Stimulated activated CD8-positive, alpha-beta memory T cell treated with anti-CD3 and anti-CD28 coated beads, Interleukin-2, amount 100 ng/mL, for 1 hour (primary cell): ENCODE measurements around the gene ZSWIM6.
"Not testable (repeated sequence)": the region's sequence is repeated elsewhere in the genome, so short reads cannot be mapped to it uniquely, and the experiment has no call there.

Source experiments
- DNase-seq, 2 donors: peaks; one replicate each; pipeline ENCODE4 v3.0.0-alpha.2; 2020; ENCODE audit warnings: low read depth in 2 of 2

Gene ZSWIM6

DNA sequence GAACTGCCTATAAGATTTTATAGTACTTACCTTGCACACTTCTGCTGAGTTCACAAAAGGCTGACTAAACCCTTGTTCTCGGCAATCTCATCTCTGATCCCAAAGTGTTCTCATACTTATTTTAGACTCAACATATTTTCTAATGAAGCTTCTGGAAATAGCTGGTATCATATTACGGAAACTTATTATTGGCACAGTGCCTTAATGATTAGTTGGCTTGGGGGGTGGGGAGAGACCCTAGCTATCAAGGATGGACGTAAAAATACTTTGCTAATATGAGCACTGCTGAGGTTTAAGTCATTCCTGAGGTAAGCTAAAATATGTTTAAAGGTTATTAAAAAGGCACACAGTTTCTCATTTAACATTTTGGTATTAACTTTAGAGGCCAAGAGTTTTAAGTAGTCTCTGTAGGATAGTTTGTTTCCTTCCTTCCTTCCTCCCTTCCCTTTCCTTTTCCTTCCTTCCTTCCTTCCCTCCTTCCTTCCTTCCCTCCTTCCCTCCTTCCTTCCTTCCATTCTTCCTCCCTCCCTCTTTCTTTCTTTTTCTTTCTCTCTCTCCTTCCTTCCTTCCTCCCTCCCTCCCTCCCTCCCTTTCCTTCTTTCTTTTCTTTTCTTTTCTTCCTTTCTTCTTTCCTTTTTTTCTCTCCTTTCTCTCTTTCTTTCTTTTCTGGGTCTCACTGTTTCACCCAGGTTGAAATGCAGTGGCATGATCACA lies 31.5 kb downstream of the ZSWIM6 start:
- no peak for DNase-seq

- no peak for DNase-seq
Observed at GRCh38 chr5:61366497-61367240, 34.6 kb downstream of the ZSWIM6 start.

GRCh38 chr5:61370506-61370905 lies 38.4 kb downstream of the ZSWIM6 start:
- no peak for DNase-seq

- DNase-seq, result no peak
Observed at GRCh38 chr5:61371474-61371873, 39.4 kb downstream of the ZSWIM6 start.

DNA sequence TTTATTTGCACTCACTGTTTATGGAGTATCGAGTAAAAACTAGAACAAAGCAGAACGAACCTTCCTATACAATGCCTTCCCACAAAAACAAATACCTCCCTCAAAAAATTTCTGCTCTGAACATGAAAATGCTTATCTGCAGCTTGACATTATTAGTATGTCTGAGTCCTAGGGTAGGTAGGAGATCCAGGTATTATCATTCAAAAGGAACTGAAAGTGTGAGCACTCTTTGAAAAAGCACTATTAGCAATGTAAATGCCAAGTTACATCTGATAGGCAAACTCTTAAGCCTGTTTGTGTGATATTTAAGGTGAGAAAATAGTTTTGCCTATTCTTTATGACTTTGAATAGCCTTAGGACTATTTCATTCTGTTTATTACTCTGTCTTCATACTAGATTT lies 47.6 kb downstream of the ZSWIM6 start:
- DNase-seq, result no peak

DNA sequence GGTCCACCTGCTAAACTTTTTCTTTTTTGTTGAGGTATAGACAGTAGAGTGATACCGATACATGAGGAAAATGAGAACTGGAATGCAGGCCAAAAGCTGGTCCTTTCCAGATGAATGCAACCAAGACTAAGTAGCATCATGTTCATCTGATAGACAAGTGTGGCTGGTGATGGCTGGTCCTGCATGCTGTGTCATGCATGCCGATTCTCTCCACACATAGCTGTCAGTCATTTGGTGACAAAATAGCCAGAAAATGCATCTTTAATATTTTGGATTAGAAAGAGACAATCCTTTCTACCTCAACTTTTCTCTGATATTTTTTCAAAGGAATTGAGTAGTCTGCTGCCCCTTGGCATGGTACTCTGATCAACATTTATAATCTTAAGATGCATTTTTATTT lies 49.9 kb downstream of the ZSWIM6 start:
- no peak for DNase-seq

GRCh38 chr5:61385627-61386026 lies 53.6 kb downstream of the ZSWIM6 start:
- DNase-seq, result no peak

DNA sequence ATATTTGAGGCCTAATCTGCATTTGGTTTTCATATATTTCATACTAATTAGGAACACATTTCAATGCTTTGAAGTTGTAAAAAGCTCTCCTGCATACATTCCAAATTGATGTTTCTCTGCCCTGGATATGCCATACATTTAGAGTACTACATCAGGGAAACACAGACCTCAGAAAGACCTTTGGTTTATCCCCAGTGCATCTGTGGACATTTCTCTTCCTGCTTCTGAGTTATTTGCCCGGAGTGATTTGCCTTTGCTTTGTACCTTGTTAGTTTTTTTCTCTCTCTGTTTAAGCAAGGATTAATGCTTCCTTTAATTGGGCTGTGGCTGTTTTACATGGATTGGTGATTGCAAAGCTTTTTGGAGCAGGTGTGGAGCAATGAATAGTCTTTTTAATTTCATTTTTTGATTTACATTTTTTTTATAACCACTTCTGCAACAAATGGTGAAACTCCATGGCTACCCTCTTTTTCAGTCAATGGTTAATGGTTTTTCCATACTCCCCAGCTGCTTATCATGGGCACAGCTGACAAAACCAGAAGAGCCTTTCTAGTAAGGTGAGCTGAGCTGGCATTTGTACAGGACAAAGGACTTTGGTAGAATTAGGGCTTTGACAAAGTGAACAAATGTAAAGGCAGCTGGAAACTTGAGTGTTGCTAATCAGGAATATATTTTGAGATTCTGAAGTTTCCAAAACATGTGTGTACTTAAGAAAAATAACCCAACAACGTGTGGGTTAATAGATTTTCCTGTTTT lies 54.2 kb downstream of the ZSWIM6 start:
- DNase-seq, result no peak

- DNase-seq, result no peak
Observed at GRCh38 chr5:61389609-61390008, 57.6 kb downstream of the ZSWIM6 start.

- DNase-seq, result no peak
Observed at GRCh38 chr5:61394078-61394704, 62.1 kb downstream of the ZSWIM6 start.

- no peak for DNase-seq
Observed at GRCh38 chr5:61394793-61395192, 62.7 kb downstream of the ZSWIM6 start.

GRCh38 chr5:61397238-61397637 lies 65.2 kb downstream of the ZSWIM6 start:
- no peak for DNase-seq

- no peak for DNase-seq
Observed at GRCh38 chr5:61397937-61398336, 65.9 kb downstream of the ZSWIM6 start.

GRCh38 chr5:61398440-61398839 lies 66.4 kb downstream of the ZSWIM6 start:
- no peak for DNase-seq

- no peak for DNase-seq
Observed at GRCh38 chr5:61399679-61400078, 67.6 kb downstream of the ZSWIM6 start.

DNA sequence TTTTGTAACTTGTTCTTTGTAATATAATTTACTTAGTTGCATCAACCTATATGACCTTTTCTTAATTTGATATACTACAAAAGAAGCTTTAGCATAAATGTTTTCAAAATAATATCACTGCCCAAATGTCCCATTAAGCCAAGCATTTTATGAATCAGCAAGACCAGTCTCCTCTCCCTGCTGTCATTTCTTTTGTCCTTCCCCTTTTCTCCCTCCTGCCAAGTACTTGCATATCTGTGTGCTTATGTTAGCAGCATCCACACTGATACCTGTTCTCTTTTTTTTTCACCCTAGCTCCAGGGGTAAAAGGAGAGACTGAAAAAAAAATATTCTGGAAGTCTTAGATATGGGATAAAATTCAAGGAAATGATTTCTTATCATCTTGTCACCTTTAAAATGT lies 69.7 kb downstream of the ZSWIM6 start:
- DNase-seq, result no peak

DNA sequence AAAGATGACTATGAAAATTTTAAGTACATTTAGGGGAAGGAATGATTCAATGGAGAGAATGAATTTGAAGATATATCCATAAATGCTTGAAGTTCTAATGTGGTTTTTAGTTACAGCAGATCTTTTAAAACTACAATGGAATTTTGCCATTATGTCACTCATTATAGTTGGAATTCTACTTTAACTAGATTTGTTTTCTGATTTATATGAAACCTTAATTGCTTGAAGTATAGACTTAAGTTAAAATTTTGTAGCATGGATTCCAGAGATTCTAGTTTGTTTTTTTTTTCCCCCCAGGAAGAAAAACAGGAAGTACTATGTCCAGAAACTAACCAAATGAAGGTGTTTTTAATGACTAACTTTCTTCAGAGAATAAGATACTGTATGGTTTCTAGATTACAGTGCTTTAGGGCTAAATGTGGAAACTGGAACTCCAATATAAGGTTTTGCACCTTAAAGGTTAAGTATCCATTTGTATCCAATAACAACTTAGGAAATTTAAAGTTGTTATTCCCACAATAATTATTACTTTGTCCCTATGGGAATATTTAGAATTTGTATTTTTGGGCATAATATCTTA lies 70.3 kb downstream of the ZSWIM6 start:
- DNase-seq, result no peak

GRCh38 chr5:61402970-61403900 lies 71.2 kb downstream of the ZSWIM6 start:
- DNase-seq, result no peak

DNA sequence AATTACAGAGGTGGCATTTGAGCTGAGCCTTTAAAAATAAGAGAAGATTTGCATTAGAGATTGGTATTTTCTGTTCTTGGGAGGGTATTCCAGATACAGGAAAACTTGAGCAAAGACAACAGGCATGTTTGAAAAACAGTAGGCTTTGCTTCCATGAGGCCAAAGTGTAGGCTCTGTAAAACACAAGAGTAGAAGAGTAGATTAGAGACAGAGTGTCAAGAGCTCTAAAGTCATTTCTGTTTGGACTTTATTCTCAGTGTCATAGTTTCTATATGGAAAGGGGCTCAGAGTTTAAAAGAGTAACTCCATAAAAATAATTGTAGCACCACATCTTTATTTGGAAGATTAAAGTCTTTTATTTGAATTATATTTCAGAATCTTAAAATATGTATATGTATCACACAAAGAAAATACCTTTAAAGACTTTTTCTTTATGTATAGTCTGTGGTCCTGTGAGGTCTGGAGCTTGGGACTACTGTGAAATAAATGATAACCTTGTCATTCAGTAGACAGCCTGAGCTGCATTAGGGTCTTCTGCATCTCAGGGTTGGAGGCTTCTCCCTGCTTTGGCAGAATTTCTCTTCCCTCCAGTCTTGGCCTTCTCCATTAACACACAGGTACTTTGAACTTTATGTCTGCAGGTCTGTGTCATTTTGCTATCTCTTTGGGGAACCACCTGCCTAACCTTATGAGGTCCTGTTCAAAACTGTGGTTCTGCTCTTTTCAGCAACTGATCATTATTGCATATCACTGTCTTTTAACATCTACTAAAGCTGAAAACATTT lies 73.6 kb downstream of the ZSWIM6 start:
- DNase-seq, result no peak

DNA sequence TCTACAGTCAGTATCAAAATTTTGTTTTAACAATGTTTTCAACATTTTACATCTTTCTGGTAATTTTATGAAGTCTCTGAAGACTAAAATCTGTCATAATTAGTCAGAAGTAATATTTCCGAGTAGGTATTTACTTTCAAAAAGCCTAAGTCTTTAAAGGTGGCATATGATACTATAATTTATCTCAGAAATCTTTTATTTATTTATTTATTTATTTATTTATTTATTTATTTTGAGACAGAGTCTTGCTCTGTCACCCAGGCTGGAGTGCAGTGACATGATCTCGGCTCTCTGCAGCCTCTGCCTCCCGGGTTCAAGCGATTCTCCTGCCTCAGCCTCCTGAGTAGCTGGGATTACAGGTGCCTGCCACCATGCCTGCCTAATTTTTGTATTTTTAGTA lies 74.4 kb downstream of the ZSWIM6 start:
- not testable (repeated sequence) for DNase-seq
